Loucy (cell line): ENCODE measurements around the gene TAB3.

Source experiments
- H2AFZ ChIP-seq: fragments of 200-600 bp; sonication (generic); 2 replicates; pipeline ENCODE4 v1.6.0; 2016; ENCODE audit warnings: antibody characterized with exemption, mild to moderate bottlenecking, low read length, moderate library complexity
- H3F3A ChIP-seq: fragments of 200-600 bp; 2 replicates; pipeline ENCODE4 v1.6.0; 2016; ENCODE audit warnings: antibody characterized with exemption, low read depth, mild to moderate bottlenecking
- H3K27me3 ChIP-seq: fragments of 200-600 bp; sonication (generic); 2 replicates; pipeline ENCODE4 v1.6.1; 2014; ENCODE audit warnings: low read length, mild to moderate bottlenecking; ENCODE audit not compliant: insufficient read depth, poor library complexity, severe bottlenecking
- H3K36me3 ChIP-seq: fragments of 200-600 bp; sonication (generic); 2 replicates; pipeline ENCODE4 v1.6.1; 2016; ENCODE audit warnings: low read length; ENCODE audit not compliant: insufficient read depth
- H3K4me1 ChIP-seq: fragments of 200-600 bp; sonication (generic); 2 replicates; pipeline ENCODE4 v1.5.1; 2014; ENCODE audit warnings: low read length, mild to moderate bottlenecking; ENCODE audit not compliant: insufficient read depth, poor library complexity, severe bottlenecking
- H3K4me2 ChIP-seq: fragments of 200-600 bp; sonication (generic); 2 replicates; pipeline ENCODE4 v1.6.0; 2014; ENCODE audit warnings: antibody characterized with exemption, low read length, low read depth, mild to moderate bottlenecking; ENCODE audit not compliant: poor library complexity, severe bottlenecking
- H3K4me3 ChIP-seq: fragments of 200-600 bp; sonication (generic); 2 replicates; pipeline ENCODE4 v1.5.1; 2014; ENCODE audit warnings: low read length, mild to moderate bottlenecking, mixed read lengths; ENCODE audit not compliant: poor library complexity, severe bottlenecking
- H3K79me2 ChIP-seq: fragments of 200-600 bp; sonication (generic); 2 replicates; pipeline ENCODE4 v1.6.1; 2014; ENCODE audit warnings: low read length; ENCODE audit not compliant: insufficient read depth
- H3K9ac ChIP-seq: fragments of 200-600 bp; sonication (generic); 2 replicates; pipeline ENCODE4 v1.6.0; 2014; ENCODE audit warnings: mild to moderate bottlenecking, low read depth, low read length, moderate library complexity; ENCODE audit not compliant: poor library complexity, severe bottlenecking
- H3K9me2 ChIP-seq: fragments of 200-600 bp; sonication (generic); replicated peaks from 2 replicates; pipeline ENCODE4 v1.6.1; 2016; ENCODE audit warnings: low read depth, low read length, mixed read lengths
- H3K9me3 ChIP-seq: fragments of 200-600 bp; sonication (generic); 2 replicates; pipeline ENCODE4 v1.6.1; 2014; ENCODE audit warnings: mild to moderate bottlenecking, antibody characterized with exemption, low read length, low read depth; ENCODE audit not compliant: insufficient read depth
- H4K20me1 ChIP-seq: fragments of 200-600 bp; sonication (generic); 2 replicates; pipeline ENCODE4 v1.6.0; 2014; ENCODE audit warnings: antibody characterized with exemption, low read length, mild to moderate bottlenecking; ENCODE audit not compliant: insufficient read depth, poor library complexity, severe bottlenecking
- CTCF ChIP-seq: fragments of 200-600 bp; sonication (generic); conservative IDR thresholded peaks from 2 replicates; pipeline ENCODE4 v1.5.1; 2014; ENCODE audit warnings: mild to moderate bottlenecking, antibody characterized with exemption, low read length
- EZH2phosphoT487 ChIP-seq: fragments of 200-600 bp; IDR thresholded peaks from 2 replicates; pipeline ENCODE4 v1.6.1; 2018; ENCODE audit warnings: antibody characterized with exemption, mild to moderate bottlenecking, moderate library complexity, borderline replicate concordance

The TAB3 gene

GRCh38 chrX:30876367-30876766 is 12.7 kb downstream of the TAB3 start:
- no peak overlapping the region for H2AFZ ChIP-seq
- no peak for TF ChIP-seq CTCF
- no peak for TF ChIP-seq EZH2phosphoT487
- H3K36me3 ChIP-seq = no peaks in the 10 kb centered on the region
- no peak overlapping the region for H3K9ac ChIP-seq
- H4K20me1 ChIP-seq = peaks cover 32% of the 10 kb centered on the region
- no peaks in the 10 kb centered on the region for H3K9me3 ChIP-seq
- H3K4me2 ChIP-seq = no peak overlapping the region
- H3K27me3 ChIP-seq = no peaks in the 10 kb centered on the region
- H3K4me3 ChIP-seq = no peak overlapping the region
- no peaks in the 10 kb centered on the region for H3F3A ChIP-seq
- H3K9me2 ChIP-seq = no peaks in the 10 kb centered on the region
- H3K4me1 ChIP-seq = peaks cover 9% of the 10 kb centered on the region
- H3K79me2 ChIP-seq = peaks cover 87% of the 10 kb centered on the region

- Histone ChIP-seq H3K4me2 (no peak overlapping the region), H3K4me1 (peaks cover 9% of the 10 kb centered on the region), H3K27me3 (no peaks in the 10 kb centered on the region), H3K9me2 (no peaks in the 10 kb centered on the region), H3K79me2 (peaks cover 83% of the 10 kb centered on the region), H4K20me1 (peaks cover 32% of the 10 kb centered on the region), H3F3A (no peaks in the 10 kb centered on the region), H3K9ac (no peak overlapping the region), H3K4me3 (no peak overlapping the region), H3K9me3 (no peaks in the 10 kb centered on the region), H2AFZ (no peak overlapping the region), H3K36me3 (peaks cover 1% of the 10 kb centered on the region; the same call in 1 of the 2 replicates)
- TF ChIP-seq EZH2phosphoT487 (no peak), CTCF (no peak)
Measured at GRCh38 chrX:30875957-30876356, 13.1 kb downstream of the TAB3 start.

- Histone ChIP-seq H3K9me3 (no peaks in the 10 kb centered on the region), H3K9me2 (no peaks in the 10 kb centered on the region), H3K4me1 (peaks cover 5% of the 10 kb centered on the region), H3K36me3 (peaks cover 8% of the 10 kb centered on the region; the same call in 1 of the 2 replicates), H3K9ac (no peak overlapping the region), H3K79me2 (peaks cover 72% of the 10 kb centered on the region), H3K27me3 (no peaks in the 10 kb centered on the region), H3F3A (no peaks in the 10 kb centered on the region), H3K4me2 (no peak overlapping the region), H3K4me3 (no peak overlapping the region), H4K20me1 (peaks cover 31% of the 10 kb centered on the region), H2AFZ (no peak overlapping the region)
- no peak for TF ChIP-seq CTCF
- TF ChIP-seq EZH2phosphoT487 = no peak
Measured at GRCh38 chrX:30874851-30875250, 14.2 kb downstream of the TAB3 start.
